T-helper 1 cell (primary cell): Measurements from ENCODE around the gene COG5.

ENCODE experiments used
- DNase-seq, 5 donors: peaks; one replicate each; pipeline ENCODE4 v3.0.0-alpha.2; 2012 to 2020

Gene COG5

DNA sequence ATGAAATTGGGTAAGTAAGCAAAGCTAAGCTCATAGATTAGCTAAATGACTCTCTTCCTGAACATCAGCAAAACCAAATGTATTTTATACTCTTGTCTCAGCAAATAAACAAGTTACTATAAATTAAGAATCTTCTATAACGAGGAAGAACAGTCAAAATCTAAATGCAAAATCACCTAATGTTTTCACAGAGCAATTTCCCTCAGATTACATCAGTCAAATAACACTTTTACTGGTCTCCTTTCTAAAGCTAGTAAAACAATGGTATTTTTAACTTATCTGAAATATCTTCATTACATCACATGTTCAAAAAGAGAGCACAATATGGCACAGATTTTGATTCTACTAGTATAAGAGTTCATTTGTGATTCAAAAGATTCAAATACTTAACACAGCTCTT is 110.3 kb downstream of the COG5 start:
- no peak for DNase-seq

DNA sequence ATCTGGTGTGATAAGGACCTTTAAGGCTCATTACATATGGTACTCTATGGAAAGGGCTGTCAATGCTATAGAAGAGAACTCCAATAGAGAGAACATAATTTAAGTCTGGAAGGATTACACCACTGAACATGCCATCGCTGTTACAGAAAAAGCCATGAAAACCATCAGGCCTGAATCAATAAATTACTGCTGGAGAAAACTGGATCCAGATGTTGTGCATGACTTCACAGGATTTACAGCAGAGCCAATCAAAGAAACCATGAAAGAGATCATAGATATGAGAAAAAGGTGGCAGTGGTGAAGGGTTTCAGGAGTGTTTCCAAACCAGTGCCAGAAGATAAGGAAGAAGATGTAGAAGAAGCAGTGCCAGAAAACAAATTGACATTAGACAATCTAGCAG is 112.8 kb downstream of the COG5 start:
- DNase-seq: no peak

DNA sequence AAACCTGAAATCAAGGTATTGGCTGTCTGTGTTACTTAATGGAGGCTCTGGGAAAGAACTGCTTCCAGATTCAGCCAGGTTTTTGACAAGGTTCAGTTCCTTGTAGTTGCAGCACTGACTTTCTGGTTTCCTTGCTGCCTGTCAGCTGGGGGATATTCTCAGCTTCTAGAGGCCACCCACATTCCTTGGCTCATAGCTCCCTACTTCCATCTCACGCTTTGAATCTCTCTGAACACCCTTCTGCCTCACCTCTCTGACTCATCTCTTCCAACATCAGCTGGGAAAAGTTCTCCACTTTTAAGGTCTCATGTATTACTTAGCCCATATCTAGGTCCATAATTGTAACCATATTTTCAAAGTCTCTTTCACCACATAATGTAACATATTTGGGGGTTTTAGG is 116.7 kb downstream of the COG5 start:
- DNase-seq: no peak

- peak in 1 of 5 donors; percentile 2 for DNase-seq
These were observed 117.2 kb downstream of the COG5 start for GRCh38 chr7:107446531-107446930.

- no peak for DNase-seq
These were observed 121.0 kb downstream of the COG5 start for GRCh38 chr7:107442678-107443077.

GRCh38 chr7:107441581-107442422 is 121.9 kb downstream of the COG5 start:
- no peak for DNase-seq

- DNase-seq: no peak
These were observed 124.7 kb downstream of the COG5 start for GRCh38 chr7:107439025-107439424.

- DNase-seq: no peak
These were observed 128.0 kb downstream of the COG5 start for GRCh38 chr7:107435749-107436148.

GRCh38 chr7:107432261-107432660 is 131.5 kb downstream of the COG5 start:
- DNase-seq: no peak

- no peak for DNase-seq
These were observed 133.7 kb downstream of the COG5 start for GRCh38 chr7:107430057-107430456.

DNA sequence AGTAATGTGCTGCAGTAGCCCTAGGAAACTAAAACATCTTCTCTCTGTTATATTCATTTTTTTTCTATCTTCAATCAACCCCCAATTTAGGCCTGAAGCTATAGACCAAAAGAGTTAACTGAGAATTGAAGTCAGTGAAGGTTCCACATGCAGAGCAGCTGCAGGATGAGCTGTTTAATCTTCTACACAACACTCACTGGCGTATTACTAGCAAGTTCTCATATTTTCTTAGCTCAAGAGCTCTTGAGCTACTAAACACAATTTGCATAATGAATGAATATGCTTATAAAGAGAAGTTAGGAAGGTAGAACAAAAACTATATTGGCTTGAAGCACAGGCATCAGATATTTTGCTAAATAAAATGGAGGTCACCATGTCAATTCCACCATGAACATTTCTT is 135.1 kb downstream of the COG5 start:
- no peak for DNase-seq

DNA sequence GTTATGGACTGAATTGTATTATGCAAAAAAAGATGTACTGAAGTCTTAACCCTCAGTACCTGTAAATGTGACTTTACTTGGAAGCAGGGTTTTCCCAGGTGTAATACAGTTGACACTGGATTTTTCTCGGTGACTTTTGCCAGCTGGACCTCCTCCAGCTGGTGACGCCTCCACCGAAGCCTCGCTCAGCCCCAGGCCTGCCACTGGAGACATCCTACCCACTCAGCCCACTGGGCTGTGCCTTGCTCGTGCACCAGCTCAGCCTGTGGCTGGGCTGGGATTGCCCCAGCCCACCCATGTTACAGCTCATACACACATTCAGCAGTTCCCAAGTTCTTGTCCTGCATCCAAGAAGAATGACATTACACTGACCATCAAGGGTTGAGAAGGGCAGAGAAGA is 136.3 kb downstream of the COG5 start:
- DNase-seq: no peak

DNA sequence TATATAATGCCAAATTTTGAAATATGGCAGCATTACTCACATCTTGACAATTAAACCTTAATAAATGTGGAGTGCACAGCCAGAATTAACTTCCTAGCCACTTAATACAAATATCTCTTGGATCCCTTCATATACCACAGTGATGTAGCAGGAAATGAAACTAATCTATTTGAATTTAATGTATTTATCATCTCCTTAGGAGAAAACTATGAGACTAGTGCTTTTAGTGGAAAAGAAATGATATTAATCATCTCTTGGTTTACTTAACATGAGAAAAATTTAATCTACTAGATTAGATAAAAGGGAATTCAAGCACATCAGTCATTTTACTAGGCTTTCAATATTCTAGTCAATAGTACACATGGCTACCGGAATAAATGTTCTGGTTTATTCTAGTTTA is 149.5 kb downstream of the COG5 start:
- no peak for DNase-seq

DNA sequence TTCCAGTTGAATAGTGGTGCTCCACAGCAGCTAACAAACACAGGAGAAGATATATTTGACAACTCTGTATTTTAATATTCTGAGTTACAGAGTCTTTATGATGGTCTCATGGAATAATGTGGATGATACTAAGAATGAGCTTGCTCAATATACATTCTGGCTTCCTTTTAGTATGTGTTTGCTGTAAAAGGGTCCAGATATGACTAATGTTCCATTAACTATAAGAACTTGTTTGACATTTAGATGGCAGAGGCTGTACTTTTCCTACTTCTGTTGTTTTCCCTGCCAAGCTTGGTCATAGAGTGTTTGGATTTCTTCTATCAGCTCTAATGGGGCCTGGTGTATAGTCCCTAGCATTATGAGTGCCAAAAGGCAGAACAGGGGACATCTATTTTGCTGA is 155.4 kb downstream of the COG5 start:
- DNase-seq: no peak

DNA sequence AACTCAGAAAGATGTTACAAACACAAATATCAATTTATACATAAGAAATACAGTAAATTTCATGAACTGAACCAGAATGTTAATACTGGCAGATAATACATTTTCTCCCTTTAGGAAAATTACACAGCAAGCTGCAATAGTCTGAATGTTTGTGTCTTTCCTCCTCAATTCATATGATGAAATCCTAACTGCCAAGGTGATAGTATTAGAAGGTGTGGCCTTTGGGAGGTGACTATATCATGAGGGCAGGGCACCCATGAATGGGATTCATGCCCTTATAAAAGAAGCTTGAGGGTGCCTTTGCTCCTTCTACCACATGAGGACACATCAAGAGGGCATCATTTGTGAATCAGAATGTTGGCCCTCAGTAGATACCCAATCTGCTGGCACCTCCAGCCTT is 158.2 kb downstream of the COG5 start:
- no peak for DNase-seq

DNA sequence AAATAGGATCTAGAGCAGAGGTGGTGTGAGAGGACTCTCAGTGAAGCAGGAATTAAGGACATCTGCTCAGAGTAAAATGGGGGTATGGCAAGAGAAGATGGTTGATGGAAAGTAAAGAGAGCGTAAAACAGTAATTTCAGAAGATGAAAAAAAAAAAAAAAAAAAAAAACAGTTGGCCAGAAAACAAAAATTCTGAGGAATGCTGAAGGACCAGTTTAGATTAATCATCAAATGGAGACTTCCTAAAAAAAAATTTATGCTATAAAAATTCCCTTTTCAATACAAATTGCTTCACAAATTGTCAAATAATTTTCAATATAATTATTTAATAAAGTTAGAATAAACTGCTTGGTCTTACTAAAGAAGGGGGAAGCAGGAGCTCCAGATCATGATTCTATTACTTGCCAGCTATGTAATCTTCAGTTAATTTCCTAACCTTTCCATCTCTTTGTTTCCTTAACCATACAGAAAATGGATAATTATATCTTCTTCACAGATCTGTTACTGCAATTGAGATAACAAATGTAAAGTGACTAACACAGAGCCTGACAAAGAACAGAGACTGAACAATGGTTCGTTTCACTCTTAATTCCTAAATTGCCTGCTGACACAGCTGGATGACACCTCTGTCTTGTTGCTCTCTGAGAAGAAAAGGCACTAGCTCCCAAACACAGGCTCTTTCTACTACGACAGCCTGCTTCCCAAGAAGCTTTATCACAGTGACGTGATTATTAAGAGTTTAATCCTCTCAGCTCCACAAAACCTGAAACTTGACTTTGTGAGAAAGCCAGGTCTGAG is 158.8 kb downstream of the COG5 start:
- DNase-seq: no peak

GRCh38 chr7:107398161-107398560 is 165.6 kb downstream of the COG5 start:
- DNase-seq: no peak

- DNase-seq: no peak
These were observed 166.7 kb downstream of the COG5 start for GRCh38 chr7:107396990-107397389.

DNA sequence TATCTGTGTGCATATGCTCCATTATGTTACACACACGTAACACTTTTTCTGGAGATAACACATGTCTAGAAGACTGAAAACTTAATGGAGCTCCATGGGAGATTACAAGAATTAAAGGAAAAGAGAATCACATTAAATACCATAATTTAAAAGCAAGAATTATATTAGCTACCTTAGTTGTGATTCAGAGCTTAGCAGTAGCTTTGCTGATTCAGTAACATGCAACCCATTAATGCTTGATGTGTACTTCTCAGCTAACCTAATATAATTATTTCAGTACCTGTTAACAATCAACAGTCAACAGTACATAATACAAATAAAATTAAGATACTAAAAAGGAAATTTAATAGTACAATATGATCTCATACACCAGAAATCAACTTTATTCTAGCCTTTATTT is 167.6 kb downstream of the COG5 start:
- DNase-seq: no peak

GRCh38 chr7:107394831-107395230 is 168.9 kb downstream of the COG5 start:
- DNase-seq: no peak

DNA sequence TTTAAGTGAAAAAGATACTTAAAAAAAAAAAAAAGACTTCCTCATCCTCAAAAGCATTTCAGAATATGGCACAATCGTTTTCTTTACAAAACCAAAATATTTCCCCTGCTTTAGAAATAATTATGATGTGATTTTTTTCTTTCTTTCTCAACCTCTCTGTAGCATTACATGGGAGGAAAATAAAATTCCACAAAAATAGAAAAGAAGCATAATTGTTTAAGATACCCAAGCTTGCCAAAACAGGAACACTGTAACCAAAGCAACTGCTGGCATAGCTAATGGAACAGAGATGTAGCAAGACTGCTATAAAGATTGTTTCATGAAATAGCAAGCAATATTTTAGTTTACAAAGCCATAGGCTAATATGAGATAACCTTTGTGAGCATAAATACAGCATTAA is 169.4 kb downstream of the COG5 start:
- DNase-seq: no peak

- DNase-seq: no peak
These were observed 170.9 kb downstream of the COG5 start for GRCh38 chr7:107392830-107393229.

GRCh38 chr7:107390916-107391315 is 172.8 kb downstream of the COG5 start:
- DNase-seq: no peak

- no peak for DNase-seq
These were observed 175.1 kb downstream of the COG5 start for GRCh38 chr7:107388604-107389003.
